H9 (cell line): ENCODE measurements around the gene APRT. TPM values are rescaled to one million over a fixed set of nuclear protein-coding genes. Genes with fewer than 3 reads are reported as not detected.

Source experiments
- DNase-seq: peaks from one replicate; pipeline ENCODE4 v3.0.0-alpha.2; 2017
- H2AFZ ChIP-seq: one replicate; pipeline ENCODE4 v1.6.1; 2013; ENCODE audit warnings: mild to moderate bottlenecking, low read length, control low read depth, moderate library complexity
- H2AK5ac ChIP-seq: 2 replicates; pipeline ENCODE4 v1.6.1; 2013; ENCODE audit warnings: low read length, control low read depth, mixed read lengths; ENCODE audit not compliant: insufficient read length
- H2BK120ac ChIP-seq: one replicate; pipeline ENCODE4 v1.6.1; 2013; ENCODE audit warnings: low read depth, mild to moderate bottlenecking, low read length, control low read depth, inconsistent platforms; ENCODE audit not compliant: poor library complexity, severe bottlenecking
- H2BK12ac ChIP-seq: 2 replicates; pipeline ENCODE4 v1.6.1; 2013; ENCODE audit warnings: low read length, control low read depth, mixed read lengths, low read depth; ENCODE audit not compliant: insufficient read length
- H2BK15ac ChIP-seq: 2 replicates; pipeline ENCODE4 v1.6.1; 2013; ENCODE audit warnings: low read depth, low read length, control low read depth
- H2BK20ac ChIP-seq: one replicate; pipeline ENCODE4 v1.6.1; 2013; ENCODE audit warnings: low read depth, mild to moderate bottlenecking, low read length, control low read depth, inconsistent platforms; ENCODE audit not compliant: poor library complexity, severe bottlenecking
- H2BK5ac ChIP-seq: 2 replicates; pipeline ENCODE4 v1.6.1; 2013; ENCODE audit warnings: low read length, control low read depth, mixed read lengths; ENCODE audit not compliant: insufficient read length
- H3K14ac ChIP-seq: 2 replicates; pipeline ENCODE4 v1.6.1; 2013; ENCODE audit warnings: low read length, control low read depth; ENCODE audit not compliant: insufficient read depth
- H3K18ac ChIP-seq: 2 replicates; pipeline ENCODE4 v1.6.1; 2013; ENCODE audit warnings: low read depth, mild to moderate bottlenecking, mixed read lengths, low read length, control low read depth; ENCODE audit not compliant: insufficient read length
- H3K23ac ChIP-seq: 2 replicates; pipeline ENCODE4 v1.6.1; 2013; ENCODE audit warnings: low read length, control low read depth, mixed read lengths, low read depth; ENCODE audit not compliant: insufficient read length
- H3K23me2 ChIP-seq: 2 replicates; pipeline ENCODE4 v1.6.1; 2013; ENCODE audit warnings: low read depth, mild to moderate bottlenecking, mixed read lengths, low read length, control low read depth; ENCODE audit not compliant: insufficient read length, poor library complexity, severe bottlenecking
- H3K27ac ChIP-seq: 2 replicates; pipeline ENCODE4 v1.5.1; 2013; ENCODE audit warnings: low read length, control low read depth, mixed read lengths, low read depth; ENCODE audit not compliant: insufficient read length
- H3K27me3 ChIP-seq: 2 replicates; pipeline ENCODE4 v1.6.1; 2013; ENCODE audit warnings: low read length, control low read depth, inconsistent platforms; ENCODE audit not compliant: insufficient read depth
- H3K4ac ChIP-seq: 2 replicates; pipeline ENCODE4 v1.6.1; 2013; ENCODE audit warnings: low read depth, mild to moderate bottlenecking, control low read depth, inconsistent platforms, low read length, moderate library complexity
- H3K4me1 ChIP-seq: 2 replicates; pipeline ENCODE4 v1.6.1; 2013; ENCODE audit warnings: low read length, control low read depth, inconsistent platforms; ENCODE audit not compliant: insufficient read depth
- H3K4me2 ChIP-seq: 2 replicates; pipeline ENCODE4 v1.6.1; 2013; ENCODE audit warnings: low read length, control low read depth, mixed read lengths; ENCODE audit not compliant: insufficient read length, insufficient read depth
- H3K56ac ChIP-seq: 2 replicates; pipeline ENCODE4 v1.6.1; 2013; ENCODE audit warnings: low read depth, mild to moderate bottlenecking, mixed read lengths, low read length, control low read depth; ENCODE audit not compliant: insufficient read length
- H3K79me1 ChIP-seq: 2 replicates; pipeline ENCODE4 v1.6.1; 2013; ENCODE audit warnings: low read depth, mild to moderate bottlenecking, moderate library complexity, low read length, control low read depth, inconsistent platforms; ENCODE audit not compliant: insufficient read depth, poor library complexity, severe bottlenecking
- H3K79me2 ChIP-seq: 2 replicates; pipeline ENCODE4 v1.6.1; 2013; ENCODE audit warnings: low read length, control low read depth, inconsistent platforms; ENCODE audit not compliant: insufficient read depth
- H3K9ac ChIP-seq: 2 replicates; pipeline ENCODE4 v1.6.1; 2013; ENCODE audit warnings: low read length, control low read depth, mixed read lengths; ENCODE audit not compliant: insufficient read length; ENCODE audit errors: extremely low read depth
- H3K9me3 ChIP-seq: one replicate; pipeline ENCODE4 v1.6.1; 2013; ENCODE audit warnings: low read depth, low read length, inconsistent platforms; ENCODE audit not compliant: control insufficient read depth
- H3T11ph ChIP-seq: one replicate; pipeline ENCODE4 v1.6.1; 2013; ENCODE audit warnings: mild to moderate bottlenecking, low read length, control low read depth, inconsistent platforms
- H4K20me1 ChIP-seq: one replicate; pipeline ENCODE4 v1.6.1; 2013; ENCODE audit not compliant: control insufficient read depth, insufficient read length, insufficient read depth
- H4K5ac ChIP-seq: 2 replicates; pipeline ENCODE4 v1.6.1; 2013; ENCODE audit warnings: low read depth, mild to moderate bottlenecking, mixed read lengths, low read length, control low read depth; ENCODE audit not compliant: insufficient read length
- H4K8ac ChIP-seq: replicated peaks from 2 replicates; pipeline ENCODE4 v1.6.1; 2013; ENCODE audit warnings: low read length, control low read depth, mixed read lengths, low read depth; ENCODE audit not compliant: insufficient read length
- H4K91ac ChIP-seq: 2 replicates; pipeline ENCODE4 v1.6.1; 2013; ENCODE audit warnings: low read depth, mild to moderate bottlenecking, moderate library complexity, mixed read lengths, low read length, control low read depth; ENCODE audit not compliant: insufficient read length
- H3K27ac Mint-ChIP-seq, 3 experiments: 2 replicates in 2 of 3; 3 replicates in 1 of 3; pipeline ENCODE4 v1.8.0; 2020 to 2021; ENCODE audit warnings: mixed read lengths in 3 of 3, mild to moderate bottlenecking in 1 of 3, moderate library complexity in 1 of 3
- H3K27me3 Mint-ChIP-seq: 2 replicates; pipeline ENCODE4 v1.8.0; 2021; ENCODE audit warnings: low read depth, mild to moderate bottlenecking, moderate library complexity, mixed read lengths
- H3K36me3 Mint-ChIP-seq, 3 experiments: 2 replicates in 2 of 3; 3 replicates in 1 of 3; pipeline ENCODE4 v1.8.0; 2020 to 2021; ENCODE audit warnings: low read depth in 3 of 3, mixed read lengths in 3 of 3; ENCODE audit not compliant: insufficient read depth in 1 of 3
- H3K4me1 Mint-ChIP-seq, 2 experiments: 2 replicates each; pipeline ENCODE4 v1.8.0; 2020; ENCODE audit warnings: mixed read lengths in 2 of 2
- H3K4me3 Mint-ChIP-seq, 2 experiments: 2 replicates in 1 of 2; 3 replicates in 1 of 2; pipeline ENCODE4 v1.8.0; 2020 to 2021; ENCODE audit warnings: mild to moderate bottlenecking in 2 of 2, mixed read lengths in 2 of 2, moderate library complexity in 1 of 2
- H3K9me3 Mint-ChIP-seq, 2 experiments: 2 replicates in 1 of 2; 3 replicates in 1 of 2; pipeline ENCODE4 v1.8.0; 2020; ENCODE audit warnings: mild to moderate bottlenecking in 2 of 2, mixed read lengths in 2 of 2, moderate library complexity in 1 of 2
- CTCF ChIP-seq: fragments of 200-600 bp; sonication (generic); conservative IDR thresholded peaks from 3 replicates; pipeline ENCODE4 v1.8.0; 2021; ENCODE audit warnings: antibody characterized with exemption, mild to moderate bottlenecking
- WGBS: extraction: QIAGEN DNeasy Blood & Tissue Kit; methylation state at CpG from one replicate; pipeline ENCODE4 v1.1.7; 2013; ENCODE audit warnings: missing lambda C conversion rate, low lambda C conversion rate, mixed read lengths; ENCODE audit not compliant: insufficient read length; ENCODE audit errors: extremely low coverage; 5-methylcytosine and 5-hydroxymethylcytosine counted together
- total RNA-seq: library from RNA; stranded (reverse); gene quantifications from 2 replicates; pipeline ENCODE4 v1.2.1, GENCODE V29; 2021

The APRT gene
- total RNA-seq, 1 experiment from 2014 or later: 246 TPM

GRCh38 chr16:88784074-88784855, 27.5 kb downstream of the APRT start:
- Histone ChIP-seq H3K23ac (no peak overlapping the region), H2BK12ac (no peak overlapping the region), H2BK20ac (no peak overlapping the region), H3K14ac (peak overlapping the region; percentile 86), H2BK120ac (no peak overlapping the region), H3K56ac (no peak overlapping the region), H3K79me2 (peaks cover 4% of the 10 kb centered on the region; the same call in 1 of the 2 replicates), H2BK5ac (no peak overlapping the region), H3K4me1 (no peaks in the 10 kb centered on the region), H4K20me1 (peaks cover 2% of the 10 kb centered on the region), H3K18ac (no peak overlapping the region), H3K9ac (no peak overlapping the region), H4K8ac (no peak overlapping the region), H3K27me3 (no peaks in the 10 kb centered on the region), H3K4me2 (peak overlapping the region; percentile 28), H3T11ph (no peak overlapping the region), H2BK15ac (no peak overlapping the region), H2AFZ (no peak overlapping the region), H3K79me1 (no peaks in the 10 kb centered on the region), H4K5ac (no peak overlapping the region), H4K91ac (no peak overlapping the region), H2AK5ac (no peak overlapping the region), H3K9me3 (no peaks in the 10 kb centered on the region), H3K23me2 (peaks cover 10% of the 10 kb centered on the region), H3K4ac (no peak overlapping the region), H3K27ac (no peak overlapping the region)
- peak; percentile 64 for DNase-seq
- no CpG with 5 or more reads among the region's 74 CpGs for WGBS
- H3K9me3 Mint-ChIP-seq: no peaks in the 10 kb centered on the region
- H3K27me3 Mint-ChIP-seq: peaks cover 6% of the 10 kb centered on the region; the same call in 1 of the 2 replicates
- H3K36me3 Mint-ChIP-seq: no peaks in the 10 kb centered on the region
- no peak overlapping the region for H3K27ac Mint-ChIP-seq
- peak overlapping the region; percentile 73 to 80 for H3K4me3 Mint-ChIP-seq
- peak; percentile 62 for TF ChIP-seq CTCF
- peaks cover 19% of the 10 kb centered on the region in 2 experiments for H3K4me1 Mint-ChIP-seq
